Activated CD4-positive, alpha-beta T cell treated with anti-CD3 and anti-CD28 coated beads, Interleukin-2, amount 10 ng/mL, durations not matched to agents 7 days and 5 days (primary cell): ENCODE measurements around the gene HEBP1. TPM values are rescaled to one million over a fixed set of nuclear protein-coding genes. Genes with fewer than 3 reads are reported as not detected.
A peak's percentile ranks its signal among the peaks of the same experiment; 100 is the strongest.

Experiments
- CTCF ChIA-PET: fragments of 350-600 bp; sonication (Branson Sonifier 250); formaldehyde crosslinking; loops from one replicate; lab custom pipeline; 2021; ENCODE audit warnings: antibody characterized with exemption; lab: Charles Lee
- POLR2A ChIA-PET: fragments of 350-600 bp; sonication (Branson Sonifier 250); formaldehyde crosslinking; loops from one replicate; lab custom pipeline; 2021; ENCODE audit warnings: antibody characterized with exemption; lab: Charles Lee
- DNase-seq: peaks from one replicate; pipeline ENCODE4 v3.0.0-alpha.2; 2020
- H3K27ac Mint-ChIP-seq: one replicate; pipeline ENCODE4 v1.8.0; 2021; ENCODE audit warnings: mild to moderate bottlenecking, moderate library complexity, mixed read lengths
- H3K27me3 Mint-ChIP-seq: one replicate; pipeline ENCODE4 v1.8.0; 2021; ENCODE audit warnings: mixed read lengths
- H3K36me3 Mint-ChIP-seq: one replicate; pipeline ENCODE4 v1.8.0; 2021; ENCODE audit warnings: low read depth, mixed read lengths
- H3K4me1 Mint-ChIP-seq: one replicate; pipeline ENCODE4 v1.8.0; 2021; ENCODE audit warnings: mixed read lengths
- H3K4me3 Mint-ChIP-seq: one replicate; pipeline ENCODE4 v1.8.0; 2021; ENCODE audit warnings: mild to moderate bottlenecking, moderate library complexity, mixed read lengths
- H3K9me3 Mint-ChIP-seq: one replicate; pipeline ENCODE4 v1.8.0; 2021; ENCODE audit warnings: mixed read lengths
- total RNA-seq, 2 experiments: library from RNA; stranded (reverse); gene quantifications; one replicate each; pipeline ENCODE4 v1.2.3, GENCODE V29; 2021

Gene HEBP1
- total RNA-seq, 2 experiments from 2014 or later: 19.6 to 21.2 TPM

- no peak for DNase-seq
- H3K27ac Mint-ChIP-seq: no peak overlapping the region
- ChIA-PET POLR2A (no interaction called here), CTCF (interaction anchor here (1.3 kb wide), 1 partner anchor 194 kb away, joined by 3 read pairs; no protein-coding TSS in a partner anchor)
- H3K9me3 Mint-ChIP-seq: no peaks in the 10 kb centered on the region
- H3K4me1 Mint-ChIP-seq: no peaks in the 10 kb centered on the region
- no peaks in the 10 kb centered on the region for H3K27me3 Mint-ChIP-seq
- H3K36me3 Mint-ChIP-seq: no peaks in the 10 kb centered on the region
- H3K4me3 Mint-ChIP-seq: no peak overlapping the region
Observed at GRCh38 chr12:12982331-12982730, 17.7 kb downstream of the HEBP1 start.

DNA sequence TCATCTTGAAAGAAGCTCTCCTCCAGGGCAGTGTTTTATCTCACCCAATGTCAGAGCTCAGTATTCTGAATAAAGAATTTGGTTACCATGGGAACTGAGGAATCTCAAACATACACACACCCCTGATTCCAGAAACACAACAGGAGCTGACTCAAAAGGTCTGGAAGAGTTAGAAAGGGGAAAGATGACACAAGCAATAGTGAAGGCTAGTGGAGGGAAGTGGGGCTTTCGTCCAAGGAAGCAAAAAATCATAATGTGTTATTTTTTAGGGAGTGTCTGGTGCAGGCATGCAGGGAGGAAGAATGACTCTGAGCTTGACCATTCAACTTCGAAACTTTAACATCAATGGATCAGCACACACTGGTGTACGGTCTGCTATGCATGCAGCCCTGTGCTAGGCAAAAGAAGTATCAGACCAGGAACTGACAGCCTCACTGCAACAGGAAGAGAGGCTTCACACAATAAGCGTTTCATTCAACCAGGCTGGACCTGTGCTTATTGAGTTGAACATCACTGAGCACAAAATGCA is 20.3 kb downstream of the HEBP1 start:
- CTCF ChIA-PET: interaction anchor here (0.6 to 1.2 kb wide), 4 partner anchors 8 to 135 kb away, joined by 3 to 5 read pairs (median 4); partner anchors contain the start of gene GPRC5D

GRCh38 chr12:12979126-12979525 is 20.9 kb downstream of the HEBP1 start:
- CTCF ChIA-PET: interaction anchor here (0.6 to 0.7 kb wide), 2 partner anchors 9 to 135 kb away, joined by 3 to 5 read pairs; no protein-coding TSS in a partner anchor
- no peaks in the 10 kb centered on the region for H3K27me3 Mint-ChIP-seq
- H3K4me1 Mint-ChIP-seq: no peaks in the 10 kb centered on the region
- H3K4me3 Mint-ChIP-seq: no peak overlapping the region
- POLR2A ChIA-PET: no interaction called here
- DNase-seq: no peak
- no peak overlapping the region for H3K27ac Mint-ChIP-seq
- peaks cover 3% of the 10 kb centered on the region for H3K9me3 Mint-ChIP-seq
- H3K36me3 Mint-ChIP-seq: peaks cover 9% of the 10 kb centered on the region

More for the DNA sequence above, 20.3 kb downstream of the HEBP1 start:
- no peak overlapping the region for H3K4me3 Mint-ChIP-seq
- POLR2A ChIA-PET: no interaction called here
- no peak for DNase-seq
- H3K27ac Mint-ChIP-seq: no peak overlapping the region
- no peaks in the 10 kb centered on the region for H3K27me3 Mint-ChIP-seq
- peaks cover 3% of the 10 kb centered on the region for H3K36me3 Mint-ChIP-seq
- no peaks in the 10 kb centered on the region for H3K4me1 Mint-ChIP-seq
- H3K9me3 Mint-ChIP-seq: no peaks in the 10 kb centered on the region

- Mint-ChIP-seq H3K4me3 (no peak overlapping the region), H3K9me3 (peaks cover 10% of the 10 kb centered on the region), H3K27me3 (no peaks in the 10 kb centered on the region), H3K36me3 (peaks cover 26% of the 10 kb centered on the region), H3K27ac (no peak overlapping the region), H3K4me1 (no peaks in the 10 kb centered on the region)
- DNase-seq: no peak
- CTCF ChIA-PET: interaction anchor here (1.0 to 1.2 kb wide), 2 partner anchors 10 to 46 kb away, joined by 3 read pairs; no protein-coding TSS in a partner anchor
- POLR2A ChIA-PET: no interaction called here
Observed at GRCh38 chr12:12977231-12977630, 22.8 kb downstream of the HEBP1 start.

DNA sequence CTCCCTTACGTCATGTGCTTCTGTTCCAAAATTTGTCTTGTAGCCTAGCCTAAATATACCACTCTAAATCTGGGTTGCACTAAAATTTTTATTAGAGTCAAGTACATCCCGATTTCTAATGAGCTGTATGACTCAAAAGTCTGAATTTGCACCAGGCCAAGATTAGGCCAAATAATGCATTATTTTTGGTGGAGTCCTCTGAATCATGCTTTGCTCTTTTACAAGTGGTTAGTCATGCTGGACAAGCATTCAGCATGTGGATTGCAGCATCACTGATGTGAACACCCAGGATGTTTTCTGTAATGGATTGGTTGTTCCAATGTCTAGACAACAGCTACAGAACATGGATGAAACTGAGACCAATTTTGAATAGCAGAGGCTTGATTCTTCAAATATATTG is 23.7 kb downstream of the HEBP1 start:
- no peaks in the 10 kb centered on the region for H3K4me1 Mint-ChIP-seq
- POLR2A ChIA-PET: no interaction called here
- CTCF ChIA-PET: interaction anchor here (0.6 to 1.4 kb wide), 6 partner anchors 9 to 518 kb away, joined by 3 to 6 read pairs (median 3); no protein-coding TSS in a partner anchor
- peaks cover 12% of the 10 kb centered on the region for H3K9me3 Mint-ChIP-seq
- H3K36me3 Mint-ChIP-seq: peaks cover 31% of the 10 kb centered on the region
- no peak for DNase-seq
- H3K27me3 Mint-ChIP-seq: no peaks in the 10 kb centered on the region
- no peak overlapping the region for H3K4me3 Mint-ChIP-seq
- H3K27ac Mint-ChIP-seq: no peak overlapping the region

- Mint-ChIP-seq H3K4me1 (no peaks in the 10 kb centered on the region), H3K36me3 (peaks cover 32% of the 10 kb centered on the region), H3K27me3 (no peaks in the 10 kb centered on the region), H3K27ac (no peak overlapping the region), H3K4me3 (no peak overlapping the region), H3K9me3 (peaks cover 12% of the 10 kb centered on the region)
- no peak for DNase-seq
- CTCF ChIA-PET: interaction anchor here (0.6 to 1.4 kb wide), 5 partner anchors 10 to 517 kb away, joined by 3 to 6 read pairs (median 3); no protein-coding TSS in a partner anchor
- POLR2A ChIA-PET: no interaction called here
Observed at GRCh38 chr12:12975322-12976077, 24.6 kb downstream of the HEBP1 start.

DNA sequence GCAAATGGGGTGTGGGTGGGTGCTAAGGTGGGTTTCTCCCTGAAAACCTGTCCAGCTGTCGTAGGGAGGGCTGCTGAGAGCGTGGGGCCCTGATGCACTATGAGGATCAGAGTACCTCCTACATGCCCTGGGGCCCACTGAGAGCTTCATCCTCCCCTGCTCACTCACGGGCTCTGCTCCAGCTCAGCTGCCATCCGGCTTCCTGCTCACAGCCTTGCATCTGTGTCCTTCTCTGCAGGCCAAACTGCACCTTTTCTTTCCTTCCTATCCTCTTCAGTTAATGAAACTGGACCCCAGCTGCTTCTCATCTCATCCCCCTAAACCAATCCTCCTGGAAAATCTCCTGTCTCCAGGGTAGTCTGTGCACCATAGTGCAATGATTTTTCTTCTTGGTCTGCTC is 25.9 kb downstream of the HEBP1 start:
- H3K27me3 Mint-ChIP-seq: no peaks in the 10 kb centered on the region
- no peak for DNase-seq
- H3K36me3 Mint-ChIP-seq: peaks cover 32% of the 10 kb centered on the region
- ChIA-PET CTCF (interaction anchor here (0.5 to 1.5 kb wide), 5 partner anchors 10 to 161 kb away, joined by 3 to 4 read pairs (median 3); partner anchors contain the start of gene DDX47), POLR2A (no interaction called here)
- H3K4me1 Mint-ChIP-seq: no peaks in the 10 kb centered on the region
- H3K27ac Mint-ChIP-seq: no peak overlapping the region
- H3K9me3 Mint-ChIP-seq: peaks cover 12% of the 10 kb centered on the region
- H3K4me3 Mint-ChIP-seq: no peak overlapping the region

GRCh38 chr12:12973019-12973418 is 27.0 kb downstream of the HEBP1 start:
- peaks cover 32% of the 10 kb centered on the region for H3K36me3 Mint-ChIP-seq
- ChIA-PET POLR2A (no interaction called here), CTCF (interaction anchor here (0.6 kb wide), 1 partner anchor 154 kb away, joined by 4 read pairs; no protein-coding TSS in a partner anchor)
- H3K27me3 Mint-ChIP-seq: no peaks in the 10 kb centered on the region
- no peak for DNase-seq
- H3K4me1 Mint-ChIP-seq: no peaks in the 10 kb centered on the region
- H3K9me3 Mint-ChIP-seq: peaks cover 12% of the 10 kb centered on the region
- no peak overlapping the region for H3K4me3 Mint-ChIP-seq
- no peak overlapping the region for H3K27ac Mint-ChIP-seq

GRCh38 chr12:12965836-12966235 is 34.2 kb downstream of the HEBP1 start:
- no peak for DNase-seq
- POLR2A ChIA-PET: no interaction called here
- Mint-ChIP-seq H3K27me3 (no peaks in the 10 kb centered on the region), H3K4me3 (no peak overlapping the region), H3K4me1 (peaks cover 10% of the 10 kb centered on the region), H3K9me3 (peaks cover 11% of the 10 kb centered on the region), H3K27ac (no peak overlapping the region), H3K36me3 (no peaks in the 10 kb centered on the region)
- CTCF ChIA-PET: no interaction called here

- H3K27me3 Mint-ChIP-seq: no peaks in the 10 kb centered on the region
- no peaks in the 10 kb centered on the region for H3K36me3 Mint-ChIP-seq
- H3K4me3 Mint-ChIP-seq: no peak overlapping the region
- ChIA-PET CTCF (interaction anchor here (0.9 to 1.4 kb wide), 5 partner anchors 10 to 291 kb away, joined by 3 to 4 read pairs (median 3); partner anchors contain the start of gene GPRC5D), POLR2A (no interaction called here)
- DNase-seq: no peak
- H3K27ac Mint-ChIP-seq: peak overlapping the region; percentile 37
- H3K4me1 Mint-ChIP-seq: peaks cover 10% of the 10 kb centered on the region
- peaks cover 11% of the 10 kb centered on the region for H3K9me3 Mint-ChIP-seq
Observed at GRCh38 chr12:12964255-12964654, 35.8 kb downstream of the HEBP1 start.

- ChIA-PET POLR2A (no interaction called here), CTCF (interaction anchor here (1.6 kb wide), 1 partner anchor 8 kb away, joined by 3 read pairs; no protein-coding TSS in a partner anchor)
- Mint-ChIP-seq H3K9me3 (peaks cover 11% of the 10 kb centered on the region), H3K27ac (no peak overlapping the region), H3K4me1 (peaks cover 10% of the 10 kb centered on the region), H3K36me3 (no peaks in the 10 kb centered on the region), H3K4me3 (no peak overlapping the region), H3K27me3 (no peaks in the 10 kb centered on the region)
- DNase-seq: no peak
Observed at GRCh38 chr12:12960639-12961209, 39.3 kb downstream of the HEBP1 start.

GRCh38 chr12:12958886-12959285 is 41.2 kb downstream of the HEBP1 start:
- POLR2A ChIA-PET: no interaction called here
- Mint-ChIP-seq H3K27ac (no peak overlapping the region), H3K4me3 (no peak overlapping the region), H3K4me1 (peaks cover under 1% of the 10 kb centered on the region), H3K27me3 (no peaks in the 10 kb centered on the region), H3K9me3 (peaks cover 1% of the 10 kb centered on the region), H3K36me3 (no peaks in the 10 kb centered on the region)
- no peak for DNase-seq
- CTCF ChIA-PET: no interaction called here
